Measurements from ENCODE around the gene CXCL3.

GRCh38 chr4:74038086-74038424 is 434 bp downstream of the CXCL3 start:
- TF ChIP-seq FOXK2 (IDR thresholded peaks at IDR 0.05) (no peak), FOXM1 (IDR thresholded peaks at IDR 0.05; ENCODE audit: borderline replicate concordance) (no peak), ELF4 (IDR thresholded peaks at IDR 0.05) (no peak), L3MBTL2 (conservative IDR thresholded peaks at IDR 0.05) (no peak), BHLHE40 (IDR thresholded peaks at IDR 0.05; ENCODE audit: borderline replicate concordance) (no peak), NFRKB (IDR thresholded peaks at IDR 0.05) (no peak), FOXA1 (IDR thresholded peaks at IDR 0.05) (no peak), CTBP1 (IDR thresholded peaks at IDR 0.05; ENCODE audit: borderline replicate concordance) (no peak), LEF1 (IDR thresholded peaks at IDR 0.05; ENCODE audit: borderline replicate concordance) (no peak), SP1 (IDR thresholded peaks at IDR 0.05) (no peak), ZNF384 (IDR thresholded peaks at IDR 0.05) (no peak), HDGF (IDR thresholded peaks at IDR 0.05; ENCODE audit: borderline replicate concordance) (no peak), PKNOX1 (IDR thresholded peaks at IDR 0.05) (no peak)

Measured in HEK293T (cell line).